CD4-positive, alpha-beta T cell (primary cell): ENCODE data around the gene NCKAP5. TPM values are rescaled to one million over a fixed set of nuclear protein-coding genes. Genes with fewer than 3 reads are reported as not detected.

Experiments used
- ATAC-seq: fragments of 200-7000 bp; cut with Tn5 transposase; one replicate; pipeline ENCODE4 v1.10.0; 2022; ENCODE audit warnings: mild to moderate bottlenecking; ENCODE audit not compliant: poor library complexity
- CTCF ChIA-PET: fragments of 350-600 bp; sonication (Branson Sonifier 250); formaldehyde crosslinking; loops from one replicate; lab custom pipeline; 2021; ENCODE audit warnings: antibody characterized with exemption, inconsistent platforms; lab: Charles Lee
- POLR2A ChIA-PET: fragments of 350-600 bp; sonication (Branson Sonifier 250); formaldehyde crosslinking; loops from one replicate; lab custom pipeline; 2021; ENCODE audit warnings: antibody characterized with exemption, inconsistent platforms; lab: Charles Lee
- DNase-seq, 14 experiments: peaks; one replicate each; pipeline ENCODE4 v3.0.0-alpha.2; 2013 to 2020; ENCODE audit warnings: mixed read lengths in 2 of 14
- H3K27ac ChIP-seq, 2 donors: one replicate each; pipeline versions ENCODE4 v1.5.1 to v1.7.0; 2013; ENCODE audit warnings: low read length in 2 of 2, low read depth in 1 of 2, mild to moderate bottlenecking in 1 of 2
- H3K27me3 ChIP-seq, 2 experiments: 1 replicate in 1 of 2; 2 replicates in 1 of 2; pipeline versions ENCODE4 v1.6.1 to v1.7.0; 2013; ENCODE audit warnings: low read length in 2 of 2, control low read depth in 1 of 2, mild to moderate bottlenecking in 1 of 2, moderate library complexity in 1 of 2; ENCODE audit not compliant: insufficient read depth in 2 of 2, control insufficient read depth in 1 of 2
- H3K36me3 ChIP-seq: one replicate; pipeline ENCODE4 v1.6.1; 2013; ENCODE audit warnings: low read length, control low read depth; ENCODE audit not compliant: insufficient read depth
- H3K4me1 ChIP-seq: one replicate; pipeline ENCODE4 v1.6.1; 2013; ENCODE audit warnings: low read length, control low read depth; ENCODE audit not compliant: insufficient read depth
- H3K4me3 ChIP-seq: one replicate; pipeline ENCODE4 v1.5.1; 2013; ENCODE audit warnings: mild to moderate bottlenecking, low read length, moderate library complexity
- H3K9me3 ChIP-seq, 2 experiments: 1 replicate in 1 of 2; 2 replicates in 1 of 2; pipeline versions ENCODE4 v1.6.1 to v1.7.0; 2013; ENCODE audit warnings: low read length in 2 of 2, mild to moderate bottlenecking in 2 of 2, control low read depth in 1 of 2, moderate library complexity in 1 of 2; ENCODE audit not compliant: control insufficient read depth in 1 of 2, insufficient read depth in 1 of 2
- H3K27ac Mint-ChIP-seq: one replicate; pipeline ENCODE4 v1.8.0; 2020; ENCODE audit warnings: mixed read lengths
- H3K27me3 Mint-ChIP-seq: one replicate; pipeline ENCODE4 v1.8.0; 2021; ENCODE audit warnings: mixed read lengths
- H3K36me3 Mint-ChIP-seq: one replicate; pipeline ENCODE4 v1.8.0; 2021; ENCODE audit warnings: low read depth, mixed read lengths
- H3K4me1 Mint-ChIP-seq: one replicate; pipeline ENCODE4 v1.8.0; 2021; ENCODE audit warnings: low read depth, mixed read lengths
- H3K4me3 Mint-ChIP-seq: one replicate; pipeline ENCODE4 v1.8.0; 2020; ENCODE audit warnings: mild to moderate bottlenecking, mixed read lengths
- H3K9me3 Mint-ChIP-seq: one replicate; pipeline ENCODE4 v1.8.0; 2020; ENCODE audit warnings: mixed read lengths
- intact Hi-C, 2 experiments: fragments of 100-400 bp; cut with DNase I in 1 of 2; cut with micrococcal nuclease in 1 of 2; formaldehyde crosslinking; loops; one replicate each; pipeline versions ENCODE4 v1.15.1 to v1.9.0; 2023 to 2025; cut with DNase I, micrococcal nuclease
- total RNA-seq, 174 experiments: library from RNA in 2 of 174; stranded (reverse) in 2 of 174; gene quantifications; one replicate each; pipeline ENCODE4 v1.2.3 and lab custom pipeline; 2021 to 2026
- TF ChIP-seq, protein P1 (sequence below): fragments of 200-600 bp; IDR thresholded peaks from one replicate; pipeline ENCODE4 v1.8.0; 2022; ENCODE audit warnings: antibody characterized with exemption, mild to moderate bottlenecking

NCKAP5 gene
- total RNA-seq, 2 experiments from 2014 or later: not detected

DNA sequence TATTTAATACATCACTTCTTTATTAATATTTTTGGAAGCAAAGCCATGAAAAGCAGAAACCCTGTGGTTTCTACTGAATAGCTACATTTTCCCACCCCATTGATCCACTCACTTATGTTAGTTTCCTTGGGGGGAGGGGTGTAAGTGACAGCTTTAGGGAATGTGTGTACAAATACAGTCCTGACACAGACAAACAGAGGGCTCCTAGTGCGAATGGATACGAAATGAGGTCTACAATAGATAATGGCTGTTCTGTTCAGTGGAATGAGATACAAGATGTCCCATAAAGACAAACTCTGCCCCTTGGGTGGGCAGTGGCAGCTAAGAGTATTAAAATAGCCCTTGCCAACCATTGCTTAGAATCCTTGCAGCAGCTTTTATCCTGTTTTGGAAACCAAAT, 312.9 kb downstream of the NCKAP5 start:
- Histone ChIP-seq H3K9me3 (peaks cover 0 to 7% of the 10 kb centered on the region in 2 experiments), H3K27ac (no peak overlapping the region), H3K4me1 (no peaks in the 10 kb centered on the region), H3K4me3 (no peak overlapping the region), H3K27me3 (no peaks in the 10 kb centered on the region), H3K36me3 (no peaks in the 10 kb centered on the region)
- Mint-ChIP-seq H3K27me3 (no peaks in the 10 kb centered on the region), H3K9me3 (no peaks in the 10 kb centered on the region), H3K36me3 (no peaks in the 10 kb centered on the region), H3K4me3 (no peak overlapping the region), H3K4me1 (no peaks in the 10 kb centered on the region), H3K27ac (no peak overlapping the region)
- ATAC-seq: no peak
- ChIA-PET CTCF (no interaction called here), POLR2A (no interaction called here)
- intact Hi-C loops: no loop called here
- DNase-seq: no peak
- TF ChIP-seq, protein P1, sequence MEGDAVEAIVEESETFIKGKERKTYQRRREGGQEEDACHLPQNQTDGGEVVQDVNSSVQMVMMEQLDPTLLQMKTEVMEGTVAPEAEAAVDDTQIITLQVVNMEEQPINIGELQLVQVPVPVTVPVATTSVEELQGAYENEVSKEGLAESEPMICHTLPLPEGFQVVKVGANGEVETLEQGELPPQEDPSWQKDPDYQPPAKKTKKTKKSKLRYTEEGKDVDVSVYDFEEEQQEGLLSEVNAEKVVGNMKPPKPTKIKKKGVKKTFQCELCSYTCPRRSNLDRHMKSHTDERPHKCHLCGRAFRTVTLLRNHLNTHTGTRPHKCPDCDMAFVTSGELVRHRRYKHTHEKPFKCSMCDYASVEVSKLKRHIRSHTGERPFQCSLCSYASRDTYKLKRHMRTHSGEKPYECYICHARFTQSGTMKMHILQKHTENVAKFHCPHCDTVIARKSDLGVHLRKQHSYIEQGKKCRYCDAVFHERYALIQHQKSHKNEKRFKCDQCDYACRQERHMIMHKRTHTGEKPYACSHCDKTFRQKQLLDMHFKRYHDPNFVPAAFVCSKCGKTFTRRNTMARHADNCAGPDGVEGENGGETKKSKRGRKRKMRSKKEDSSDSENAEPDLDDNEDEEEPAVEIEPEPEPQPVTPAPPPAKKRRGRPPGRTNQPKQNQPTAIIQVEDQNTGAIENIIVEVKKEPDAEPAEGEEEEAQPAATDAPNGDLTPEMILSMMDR: no peak

DNA sequence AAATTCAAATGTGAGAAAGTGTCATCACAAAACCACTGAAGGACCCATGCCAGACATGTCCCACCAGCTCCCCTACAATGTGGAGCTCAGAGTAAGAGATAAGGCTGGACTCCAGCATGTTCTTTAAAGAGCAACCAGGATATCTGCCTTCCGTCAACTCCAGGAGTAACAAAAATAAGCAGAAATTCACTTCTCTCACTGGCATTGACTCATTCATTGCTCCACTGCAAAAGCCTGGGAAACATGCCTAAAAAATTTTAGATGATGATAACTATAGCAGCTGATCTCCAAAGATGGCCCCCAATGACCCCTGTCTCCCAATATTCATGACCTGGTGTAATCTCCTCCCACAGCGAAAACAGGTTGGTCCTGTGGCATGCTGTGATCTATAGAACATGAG, 314.5 kb downstream of the NCKAP5 start:
- H3K4me3 ChIP-seq: no peak overlapping the region
- Mint-ChIP-seq H3K36me3 (no peaks in the 10 kb centered on the region), H3K27ac (no peak overlapping the region), H3K4me3 (no peak overlapping the region), H3K4me1 (no peaks in the 10 kb centered on the region), H3K27me3 (no peaks in the 10 kb centered on the region), H3K9me3 (no peaks in the 10 kb centered on the region)
- ATAC-seq (no peak), DNase-seq (no peak)
- no peak overlapping the region for H3K27ac ChIP-seq
- POLR2A ChIA-PET: no interaction called here
- CTCF ChIA-PET: no interaction called here
- H3K36me3 ChIP-seq: no peaks in the 10 kb centered on the region
- no peaks in the 10 kb centered on the region for H3K4me1 ChIP-seq
- H3K27me3 ChIP-seq: no peaks in the 10 kb centered on the region
- TF ChIP-seq, protein P1: no peak
- peaks cover 0 to 11% of the 10 kb centered on the region in 2 experiments for H3K9me3 ChIP-seq
- intact Hi-C loops: no loop called here

DNA sequence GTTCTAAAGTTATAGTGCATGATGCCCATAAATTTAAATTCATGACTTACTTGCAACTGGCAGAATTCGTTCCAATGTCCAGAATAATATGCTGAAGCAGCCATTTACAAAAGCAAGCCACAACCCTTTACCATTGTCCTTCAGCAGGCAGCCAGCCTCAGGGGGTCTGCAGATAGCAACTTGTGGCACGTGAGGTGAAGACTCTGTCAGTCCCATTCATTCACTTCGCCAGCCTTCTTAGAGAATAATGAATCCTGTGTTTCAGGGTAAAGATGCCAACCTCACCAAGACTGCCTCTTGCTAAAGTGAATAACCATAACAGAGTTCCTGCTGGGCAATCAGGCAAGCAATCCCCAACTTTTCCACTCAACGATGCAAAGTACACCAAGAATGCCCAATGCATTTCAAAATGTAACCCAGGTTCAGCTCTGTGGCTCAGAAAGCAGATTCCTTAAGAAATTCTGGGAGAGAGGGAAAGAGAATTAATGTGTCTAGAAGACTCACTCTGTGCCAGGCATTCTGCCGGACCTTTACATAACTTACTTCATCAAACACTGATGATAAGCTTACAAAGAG, 315.4 kb downstream of the NCKAP5 start:
- ChIA-PET POLR2A (no interaction called here), CTCF (no interaction called here)
- H3K9me3 ChIP-seq: peaks cover 0 to 11% of the 10 kb centered on the region in 2 experiments
- H3K27ac ChIP-seq: no peak overlapping the region
- no peak overlapping the region for H3K4me3 ChIP-seq
- H3K27ac Mint-ChIP-seq: no peak overlapping the region
- peaks cover 3% of the 10 kb centered on the region for H3K9me3 Mint-ChIP-seq
- no peaks in the 10 kb centered on the region for H3K27me3 Mint-ChIP-seq
- H3K36me3 ChIP-seq: no peaks in the 10 kb centered on the region
- no peak for DNase-seq
- TF ChIP-seq, protein P1: no peak
- H3K4me1 ChIP-seq: no peaks in the 10 kb centered on the region
- no peaks in the 10 kb centered on the region for H3K4me1 Mint-ChIP-seq
- no peak for ATAC-seq
- H3K4me3 Mint-ChIP-seq: no peak overlapping the region
- H3K36me3 Mint-ChIP-seq: no peaks in the 10 kb centered on the region
- intact Hi-C loops: no loop called here
- no peaks in the 10 kb centered on the region for H3K27me3 ChIP-seq
